ENCODE results near the gene LAMC1.

The LAMC1 gene

DNA sequence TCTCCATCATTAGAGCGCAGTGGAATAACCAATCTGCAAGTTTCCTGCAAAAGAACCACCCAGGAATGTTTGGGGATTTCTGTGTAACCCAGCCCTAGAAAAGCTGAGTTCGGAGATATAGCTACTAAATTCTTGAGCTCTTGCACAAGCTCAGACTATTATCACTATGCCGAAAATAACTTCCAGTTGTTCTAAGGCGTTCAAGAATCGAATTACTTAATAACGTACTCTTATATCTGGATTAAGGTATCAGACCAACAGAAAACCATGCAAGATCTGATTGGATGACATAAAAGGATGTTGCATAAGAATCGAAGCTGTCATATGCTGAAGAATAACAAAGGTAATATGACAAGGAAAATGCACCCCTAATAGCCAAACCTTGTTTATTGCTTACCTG is 155.3 kb downstream of the LAMC1 start:
- Histone ChIP-seq H2BK120ac (ENCODE audit: low read depth, low read length) (no peak overlapping the region), H3K9me3 (replicated peaks in 1 of 2; ENCODE audit: control insufficient read depth in 2 of 2, insufficient read depth in 1 of 2, low read depth in 1 of 2, low read length in 2 of 2) (no peaks in the 10 kb centered on the region), H4K91ac (ENCODE audit: low read depth, low read length, poor library complexity) (no peak overlapping the region), H3K14ac (ENCODE audit: low read length) (no peak overlapping the region), H3K79me1 (ENCODE audit: low read depth, low read length) (no peaks in the 10 kb centered on the region), H3K4me1 (ENCODE audit: control insufficient read depth in 2 of 2, insufficient read depth in 1 of 2, low read depth in 1 of 2, low read length in 2 of 2) (peaks cover 0 to 2% of the 10 kb centered on the region in 2 donors), H3K27me3 (ENCODE audit: control insufficient read depth in 3 of 3, insufficient read depth in 3 of 3, low read depth in 1 of 3, low read length in 3 of 3) (no peaks in the 10 kb centered on the region), H3K18ac (ENCODE audit: low read length) (no peak overlapping the region), H3K9ac (ENCODE audit: low read depth, low read length, poor library complexity) (no peak overlapping the region), H2BK5ac (ENCODE audit: low read length) (no peak overlapping the region), H3K4me2 (ENCODE audit: insufficient read depth, low read length, poor library complexity, severe bottlenecking) (no peak overlapping the region), H3K23ac (ENCODE audit: low read depth, low read length, poor library complexity) (no peak overlapping the region), H2AFZ (ENCODE audit: low read length) (no peak overlapping the region), H4K8ac (ENCODE audit: low read depth, low read length) (no peak overlapping the region), H3K36me3 (replicated peaks in 1 of 2; ENCODE audit: control insufficient read depth in 2 of 2, insufficient read depth in 2 of 2, low read length in 2 of 2) (no peaks in the 10 kb centered on the region), H2BK15ac (ENCODE audit: low read length) (no peak overlapping the region), H2BK12ac (ENCODE audit: low read length) (no peak overlapping the region), H3K4me3 (ENCODE audit: low read length in 2 of 2) (no peak overlapping the region), H2AK5ac (ENCODE audit: low read depth, low read length) (no peak overlapping the region), H3K27ac (replicated peaks; ENCODE audit: low read length) (no peak overlapping the region), H3K4ac (ENCODE audit: low read length) (no peak overlapping the region)
- no CpG with 5 or more reads among the region's 7 CpGs for WGBS, 2 donors (ENCODE audit: extremely low coverage in 2 of 2, insufficient read length in 2 of 2, insufficient replicate concordance in 1 of 2)
- no peak for DNase-seq (ENCODE audit: low spot score)

GRCh38 chr1:183179033-183179432 is 155.8 kb downstream of the LAMC1 start:
- no peaks in the 10 kb centered on the region for H3K79me1 ChIP-seq (ENCODE audit: low read depth, low read length)
- no peaks in the 10 kb centered on the region for H3K9me3 ChIP-seq (replicated peaks in 1 of 2; ENCODE audit: control insufficient read depth in 2 of 2, insufficient read depth in 1 of 2, low read depth in 1 of 2, low read length in 2 of 2)
- H3K14ac ChIP-seq (ENCODE audit: low read length): no peak overlapping the region
- H2AK5ac ChIP-seq (ENCODE audit: low read depth, low read length): no peak overlapping the region
- H3K4me2 ChIP-seq (ENCODE audit: insufficient read depth, low read length, poor library complexity, severe bottlenecking): no peak overlapping the region
- H3K23ac ChIP-seq (ENCODE audit: low read depth, low read length, poor library complexity): no peak overlapping the region
- no peak for DNase-seq (ENCODE audit: low spot score)
- H3K36me3 ChIP-seq (replicated peaks in 1 of 2; ENCODE audit: control insufficient read depth in 2 of 2, insufficient read depth in 2 of 2, low read length in 2 of 2): no peaks in the 10 kb centered on the region
- no peak overlapping the region for H3K4me3 ChIP-seq (ENCODE audit: low read length in 2 of 2)
- H2BK120ac ChIP-seq (ENCODE audit: low read depth, low read length): no peak overlapping the region
- no peak overlapping the region for H3K4ac ChIP-seq (ENCODE audit: low read length)
- H3K4me1 ChIP-seq (ENCODE audit: control insufficient read depth in 2 of 2, insufficient read depth in 1 of 2, low read depth in 1 of 2, low read length in 2 of 2): peaks cover 0 to 2% of the 10 kb centered on the region in 2 donors
- H3K27me3 ChIP-seq (ENCODE audit: control insufficient read depth in 3 of 3, insufficient read depth in 3 of 3, low read depth in 1 of 3, low read length in 3 of 3): no peaks in the 10 kb centered on the region
- H4K91ac ChIP-seq (ENCODE audit: low read depth, low read length, poor library complexity): no peak overlapping the region
- no peak overlapping the region for H3K9ac ChIP-seq (ENCODE audit: low read depth, low read length, poor library complexity)
- H4K8ac ChIP-seq (ENCODE audit: low read depth, low read length): no peak overlapping the region
- H3K27ac ChIP-seq (replicated peaks; ENCODE audit: low read length): no peak overlapping the region
- no peak overlapping the region for H2BK12ac ChIP-seq (ENCODE audit: low read length)
- H2BK5ac ChIP-seq (ENCODE audit: low read length): no peak overlapping the region
- H2BK15ac ChIP-seq (ENCODE audit: low read length): no peak overlapping the region
- H3K18ac ChIP-seq (ENCODE audit: low read length): no peak overlapping the region
- 100% methylated on average over 1 of the region's 2 CpGs; no CpG with 5 or more reads in 1 of the 2 donors for WGBS, 2 donors (ENCODE audit: extremely low coverage in 2 of 2, insufficient read length in 2 of 2, insufficient replicate concordance in 1 of 2)
- no peak overlapping the region for H2AFZ ChIP-seq (ENCODE audit: low read length)

- Histone ChIP-seq H3K79me1 (ENCODE audit: low read depth, low read length) (no peaks in the 10 kb centered on the region), H3K27ac (replicated peaks; ENCODE audit: low read length) (no peak overlapping the region), H3K4me2 (ENCODE audit: insufficient read depth, low read length, poor library complexity, severe bottlenecking) (no peak overlapping the region), H2AFZ (ENCODE audit: low read length) (peak overlapping the region; percentile 66), H3K14ac (ENCODE audit: low read length) (no peak overlapping the region), H4K91ac (ENCODE audit: low read depth, low read length, poor library complexity) (no peak overlapping the region), H2BK5ac (ENCODE audit: low read length) (no peak overlapping the region), H4K8ac (ENCODE audit: low read depth, low read length) (no peak overlapping the region), H3K4ac (ENCODE audit: low read length) (no peak overlapping the region), H3K36me3 (replicated peaks in 1 of 2; ENCODE audit: control insufficient read depth in 2 of 2, insufficient read depth in 2 of 2, low read length in 2 of 2) (no peaks in the 10 kb centered on the region), H2BK15ac (ENCODE audit: low read length) (no peak overlapping the region), H3K23ac (ENCODE audit: low read depth, low read length, poor library complexity) (no peak overlapping the region), H3K18ac (ENCODE audit: low read length) (no peak overlapping the region), H3K4me3 (ENCODE audit: low read length in 2 of 2) (no peak overlapping the region), H2BK12ac (ENCODE audit: low read length) (no peak overlapping the region), H2BK120ac (ENCODE audit: low read depth, low read length) (no peak overlapping the region), H3K4me1 (ENCODE audit: control insufficient read depth in 2 of 2, insufficient read depth in 1 of 2, low read depth in 1 of 2, low read length in 2 of 2) (peaks cover 0 to 2% of the 10 kb centered on the region in 2 donors), H2AK5ac (ENCODE audit: low read depth, low read length) (no peak overlapping the region), H3K9me3 (replicated peaks in 1 of 2; ENCODE audit: control insufficient read depth in 2 of 2, insufficient read depth in 1 of 2, low read depth in 1 of 2, low read length in 2 of 2) (no peaks in the 10 kb centered on the region), H3K9ac (ENCODE audit: low read depth, low read length, poor library complexity) (no peak overlapping the region), H3K27me3 (ENCODE audit: control insufficient read depth in 3 of 3, insufficient read depth in 3 of 3, low read depth in 1 of 3, low read length in 3 of 3) (no peaks in the 10 kb centered on the region)
- no peak for DNase-seq (ENCODE audit: low spot score)
- no CpG with 5 or more reads among the region's 3 CpGs for WGBS, 2 donors (ENCODE audit: extremely low coverage in 2 of 2, insufficient read length in 2 of 2, insufficient replicate concordance in 1 of 2)
Observed at GRCh38 chr1:183180218-183180617, 157.0 kb downstream of the LAMC1 start.

GRCh38 chr1:183180634-183181056 is 157.4 kb downstream of the LAMC1 start:
- Histone ChIP-seq H3K14ac (ENCODE audit: low read length) (no peak overlapping the region), H3K18ac (ENCODE audit: low read length) (no peak overlapping the region), H2BK15ac (ENCODE audit: low read length) (no peak overlapping the region), H3K4me1 (ENCODE audit: control insufficient read depth in 2 of 2, insufficient read depth in 1 of 2, low read depth in 1 of 2, low read length in 2 of 2) (peaks cover 0 to 3% of the 10 kb centered on the region in 2 donors), H4K8ac (ENCODE audit: low read depth, low read length) (no peak overlapping the region), H2AFZ (ENCODE audit: low read length) (peak overlapping the region; percentile 66), H3K4ac (ENCODE audit: low read length) (no peak overlapping the region), H2BK5ac (ENCODE audit: low read length) (no peak overlapping the region), H4K91ac (ENCODE audit: low read depth, low read length, poor library complexity) (no peak overlapping the region), H3K27ac (replicated peaks; ENCODE audit: low read length) (no peak overlapping the region), H3K9me3 (replicated peaks in 1 of 2; ENCODE audit: control insufficient read depth in 2 of 2, insufficient read depth in 1 of 2, low read depth in 1 of 2, low read length in 2 of 2) (no peaks in the 10 kb centered on the region), H3K36me3 (replicated peaks in 1 of 2; ENCODE audit: control insufficient read depth in 2 of 2, insufficient read depth in 2 of 2, low read length in 2 of 2) (no peaks in the 10 kb centered on the region), H3K27me3 (ENCODE audit: control insufficient read depth in 3 of 3, insufficient read depth in 3 of 3, low read depth in 1 of 3, low read length in 3 of 3) (peaks cover 0 to 1% (median 0%) of the 10 kb centered on the region in 3 experiments), H2BK12ac (ENCODE audit: low read length) (no peak overlapping the region), H3K79me1 (ENCODE audit: low read depth, low read length) (no peaks in the 10 kb centered on the region), H3K4me2 (ENCODE audit: insufficient read depth, low read length, poor library complexity, severe bottlenecking) (no peak overlapping the region), H3K4me3 (ENCODE audit: low read length in 2 of 2) (no peak overlapping the region), H2AK5ac (ENCODE audit: low read depth, low read length) (no peak overlapping the region), H3K23ac (ENCODE audit: low read depth, low read length, poor library complexity) (no peak overlapping the region), H2BK120ac (ENCODE audit: low read depth, low read length) (no peak overlapping the region), H3K9ac (ENCODE audit: low read depth, low read length, poor library complexity) (no peak overlapping the region)
- DNase-seq (ENCODE audit: low spot score): no peak
- WGBS, 2 donors (ENCODE audit: extremely low coverage in 2 of 2, insufficient read length in 2 of 2, insufficient replicate concordance in 1 of 2): no CpG with 5 or more reads among the region's 3 CpGs

Measured in neuronal stem cell (in vitro differentiated cells).